Upper lobe of left lung (tissue), 6 donors: Measurements from ENCODE around the gene BRPF1. TPM values are rescaled to one million over a fixed set of nuclear protein-coding genes. Genes with fewer than 3 reads are reported as not detected.

Experiments
- ATAC-seq, 2 donors: fragments of 200-7000 bp; cut with Tn5 transposase; one replicate each; pipeline ENCODE4 v1.9.1; 2022; ENCODE audit warnings: mild to moderate bottlenecking in 2 of 2, moderate library complexity in 2 of 2; ENCODE audit not compliant: low FRiP score in 2 of 2
- DNase-seq, 2 donors: peaks; one replicate each; pipeline ENCODE4 v3.0.0-alpha.2; 2019 to 2020
- H3K27ac ChIP-seq, 4 donors: fragments of 200-600 bp; sonication (generic); one replicate each; pipeline ENCODE4 v1.5.1; 2016 to 2019
- H3K27me3 ChIP-seq, 4 donors: fragments of 200-600 bp; sonication (generic); one replicate each; pipeline ENCODE4 v1.5.1; 2017 to 2019
- H3K36me3 ChIP-seq, 4 donors: fragments of 200-600 bp; sonication (generic); one replicate each; pipeline ENCODE4 v1.5.1; 2016 to 2019
- H3K4me1 ChIP-seq, 4 donors: fragments of 200-600 bp; sonication (generic); one replicate each; pipeline ENCODE4 v1.5.1; 2018 to 2019
- H3K4me3 ChIP-seq, 4 donors: fragments of 200-600 bp; sonication (generic); one replicate each; pipeline ENCODE4 v1.5.1; 2017 to 2019; ENCODE audit warnings: mild to moderate bottlenecking in 2 of 4, moderate library complexity in 1 of 4
- H3K9me3 ChIP-seq, 4 donors: fragments of 200-600 bp; sonication (generic); one replicate each; pipeline ENCODE4 v1.5.1; 2018 to 2019
- EP300 ChIP-seq, 4 donors: sonication (generic); formaldehyde crosslinking; IDR thresholded peaks; one replicate each; pipeline ENCODE4 v1.5.1; 2017; ENCODE audit warnings: antibody characterized with exemption in 4 of 4, control low read depth in 2 of 4
- POLR2A ChIP-seq, 4 donors: fragments of 450-650 bp; IDR thresholded peaks; one replicate each; pipeline ENCODE4 v1.5.1; 2016 to 2017; ENCODE audit warnings: antibody characterized with exemption in 4 of 4, mild to moderate bottlenecking in 2 of 4
- POLR2AphosphoS5 ChIP-seq, 2 donors: sonication (generic); formaldehyde crosslinking; IDR thresholded peaks; one replicate each; pipeline ENCODE4 v1.5.1; 2017; ENCODE audit warnings: antibody characterized with exemption in 2 of 2
- WGBS, 2 donors: methylation state at CpG; one replicate each; pipeline ENCODE4 v1.1.5; 2017 to 2018; 5-methylcytosine and 5-hydroxymethylcytosine counted together
- total RNA-seq, 6 donors: library from RNA; depleted of rRNA in 4 of 6; stranded (reverse); fragments of >200 nt in 4 of 6; gene quantifications; one replicate each; pipeline versions ENCODE4 v1.1.0 to v1.2.1, GENCODE V29; 2016 to 2021
- TF ChIP-seq, protein P1 (sequence below), 6 experiments: fragments of 450-650 bp in 4 of 6; fragments of 200-600 bp in 2 of 6; sonication (generic) in 2 of 6; IDR thresholded peaks; one replicate each; pipeline ENCODE4 v1.5.1; 2016 to 2019; ENCODE audit warnings: antibody characterized with exemption in 6 of 6
- donor health status: DM: no; HTN: no; CAD: no; lungs with moderate emphysema.
- donor health status: DM: no; HTN: yes; CAD: no; lungs with severe emphysema.

Gene BRPF1
- total RNA-seq, 6 donors from 2014 or later = 18.8 to 44.0 (median 26.5) TPM

DNA sequence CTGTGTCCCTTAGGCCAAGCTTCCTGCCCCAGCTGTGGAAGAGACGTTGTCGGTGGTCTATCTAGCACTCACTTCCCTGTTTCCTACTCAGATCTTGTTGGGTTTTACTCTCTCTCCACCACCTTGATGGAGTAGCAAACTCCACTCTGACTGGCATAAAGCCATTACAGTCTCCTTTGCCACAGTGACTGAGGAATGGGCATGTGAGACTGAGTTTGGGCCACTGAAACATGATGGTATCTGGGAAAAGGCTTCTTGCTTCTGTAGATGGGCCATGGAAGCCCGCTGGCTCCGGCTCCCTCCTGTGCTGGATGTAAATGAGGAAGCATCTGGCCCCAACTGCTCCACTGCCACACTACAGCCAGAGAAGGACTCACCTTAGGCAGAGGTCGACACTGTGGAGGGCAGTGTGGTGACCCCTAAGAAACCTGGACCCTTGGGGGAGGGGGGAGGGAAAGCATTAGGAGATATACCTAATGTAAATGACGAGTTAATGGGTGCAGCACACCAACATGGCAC is 47.6 kb downstream of the BRPF1 start:
- H3K4me3 ChIP-seq = no peak overlapping the region
- ATAC-seq = no peak
- TF ChIP-seq, protein P1, sequence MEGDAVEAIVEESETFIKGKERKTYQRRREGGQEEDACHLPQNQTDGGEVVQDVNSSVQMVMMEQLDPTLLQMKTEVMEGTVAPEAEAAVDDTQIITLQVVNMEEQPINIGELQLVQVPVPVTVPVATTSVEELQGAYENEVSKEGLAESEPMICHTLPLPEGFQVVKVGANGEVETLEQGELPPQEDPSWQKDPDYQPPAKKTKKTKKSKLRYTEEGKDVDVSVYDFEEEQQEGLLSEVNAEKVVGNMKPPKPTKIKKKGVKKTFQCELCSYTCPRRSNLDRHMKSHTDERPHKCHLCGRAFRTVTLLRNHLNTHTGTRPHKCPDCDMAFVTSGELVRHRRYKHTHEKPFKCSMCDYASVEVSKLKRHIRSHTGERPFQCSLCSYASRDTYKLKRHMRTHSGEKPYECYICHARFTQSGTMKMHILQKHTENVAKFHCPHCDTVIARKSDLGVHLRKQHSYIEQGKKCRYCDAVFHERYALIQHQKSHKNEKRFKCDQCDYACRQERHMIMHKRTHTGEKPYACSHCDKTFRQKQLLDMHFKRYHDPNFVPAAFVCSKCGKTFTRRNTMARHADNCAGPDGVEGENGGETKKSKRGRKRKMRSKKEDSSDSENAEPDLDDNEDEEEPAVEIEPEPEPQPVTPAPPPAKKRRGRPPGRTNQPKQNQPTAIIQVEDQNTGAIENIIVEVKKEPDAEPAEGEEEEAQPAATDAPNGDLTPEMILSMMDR (IDR thresholded peaks at IDR 0.05) = no peak
- TF ChIP-seq EP300 (IDR thresholded peaks at IDR 0.05) = no peak
- no peak for TF ChIP-seq POLR2AphosphoS5 (IDR thresholded peaks at IDR 0.05)
- TF ChIP-seq POLR2A (IDR thresholded peaks at IDR 0.05) = no peak
- H3K27ac ChIP-seq = peak overlapping the region in 2 of 4 donors; percentile 51 to 70
- peaks cover 4 to 45% (median 28%) of the 10 kb centered on the region in 4 donors for H3K36me3 ChIP-seq
- 79 to 80% methylated on average over 6 of the region's 6 CpGs for WGBS, 2 donors
- H3K4me1 ChIP-seq = peaks cover 0 to 18% (median 6%) of the 10 kb centered on the region in 4 donors
- peak in 1 of 2 donors; percentile 46 for DNase-seq
- H3K9me3 ChIP-seq = no peaks in the 10 kb centered on the region
- no peaks in the 10 kb centered on the region for H3K27me3 ChIP-seq

DNA sequence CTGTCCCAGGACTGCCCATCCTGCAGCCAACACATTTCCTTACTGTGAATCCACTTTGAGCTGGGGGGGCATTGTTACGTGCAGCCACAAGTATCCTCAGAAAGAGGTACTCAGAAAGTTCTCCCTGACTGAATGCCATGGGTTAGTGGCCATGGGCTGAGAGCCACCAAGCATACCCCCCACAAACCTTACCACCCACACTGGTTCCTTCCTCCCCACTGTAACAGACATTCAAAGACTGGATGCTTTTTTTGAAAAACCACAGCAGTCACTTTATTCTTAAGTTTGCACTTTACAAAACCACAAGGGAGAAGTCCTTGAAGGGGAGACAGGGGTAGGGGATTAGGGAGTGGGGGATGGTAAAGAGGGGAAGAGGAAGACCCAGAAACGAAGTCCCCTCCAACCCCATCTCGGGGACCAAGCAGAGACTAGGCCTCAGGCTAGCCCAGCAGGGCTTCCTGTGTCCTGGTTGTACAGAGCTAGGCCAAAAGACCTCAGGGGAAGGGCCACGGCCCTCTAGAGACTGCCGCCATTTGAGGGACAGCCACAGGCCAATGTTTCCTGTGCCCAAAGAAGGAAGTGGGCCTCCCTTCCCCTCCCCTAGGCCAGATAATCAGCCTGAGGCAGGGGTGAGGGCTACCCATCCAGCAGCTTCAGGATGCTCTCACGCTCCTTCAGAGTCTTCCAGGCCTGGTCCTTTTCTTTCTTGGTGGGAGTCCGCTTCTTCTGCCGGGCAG is 48.4 kb downstream of the BRPF1 start:
- WGBS, 2 donors = 56 to 58% methylated on average over 7 to 8 of the region's 8 CpGs
- peaks cover 8 to 52% (median 33%) of the 10 kb centered on the region in 4 donors for H3K36me3 ChIP-seq
- H3K27ac ChIP-seq = peak overlapping the region; percentile 27 to 71 (median 60)
- no peak overlapping the region for H3K4me3 ChIP-seq
- DNase-seq (peak in 1 of 2 donors; percentile 37), ATAC-seq (peak; percentile 59 to 67)
- H3K27me3 ChIP-seq = no peaks in the 10 kb centered on the region
- TF ChIP-seq, protein P1 (IDR thresholded peaks at IDR 0.05) = no peak
- TF ChIP-seq POLR2AphosphoS5 (IDR thresholded peaks at IDR 0.05) = no peak
- no peak for TF ChIP-seq POLR2A (IDR thresholded peaks at IDR 0.05)
- H3K4me1 ChIP-seq = peaks cover 0 to 18% (median 6%) of the 10 kb centered on the region in 4 donors
- H3K9me3 ChIP-seq = no peaks in the 10 kb centered on the region

DNA sequence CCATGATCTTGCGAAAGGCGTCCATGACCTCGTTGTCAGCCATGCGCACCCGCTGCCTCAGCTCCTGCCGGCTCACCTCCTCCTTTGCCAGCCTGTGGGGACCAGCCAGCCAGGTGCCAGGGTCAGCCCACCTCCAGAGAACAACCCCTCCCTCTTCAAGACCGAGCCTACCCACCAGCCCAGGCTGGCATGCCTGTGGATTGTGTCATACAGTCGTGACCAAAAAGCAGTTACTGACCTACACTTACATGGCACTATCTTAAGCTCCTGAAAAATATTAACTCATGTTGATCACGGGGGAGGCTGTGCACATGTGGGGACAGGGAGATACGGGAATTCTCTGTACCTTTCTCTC is 48.9 kb downstream of the BRPF1 start:
- 76 to 81% methylated on average over 5 to 10 of the region's 10 CpGs for WGBS, 2 donors
- DNase-seq = no peak
- TF ChIP-seq POLR2A (IDR thresholded peaks at IDR 0.05) (no peak), EP300 (IDR thresholded peaks at IDR 0.05) (no peak), POLR2AphosphoS5 (IDR thresholded peaks at IDR 0.05) (no peak)
- TF ChIP-seq, protein P1 (IDR thresholded peaks at IDR 0.05) = no peak
- H3K4me1 ChIP-seq = peaks cover 0 to 18% (median 6%) of the 10 kb centered on the region in 4 donors
- H3K27me3 ChIP-seq = no peaks in the 10 kb centered on the region
- H3K27ac ChIP-seq = peak overlapping the region; percentile 27 to 71 (median 60)
- H3K36me3 ChIP-seq = peaks cover 12 to 58% (median 36%) of the 10 kb centered on the region in 4 donors
- ATAC-seq = peak; percentile 2 to 24
- H3K9me3 ChIP-seq = no peaks in the 10 kb centered on the region
- no peak overlapping the region for H3K4me3 ChIP-seq

DNA sequence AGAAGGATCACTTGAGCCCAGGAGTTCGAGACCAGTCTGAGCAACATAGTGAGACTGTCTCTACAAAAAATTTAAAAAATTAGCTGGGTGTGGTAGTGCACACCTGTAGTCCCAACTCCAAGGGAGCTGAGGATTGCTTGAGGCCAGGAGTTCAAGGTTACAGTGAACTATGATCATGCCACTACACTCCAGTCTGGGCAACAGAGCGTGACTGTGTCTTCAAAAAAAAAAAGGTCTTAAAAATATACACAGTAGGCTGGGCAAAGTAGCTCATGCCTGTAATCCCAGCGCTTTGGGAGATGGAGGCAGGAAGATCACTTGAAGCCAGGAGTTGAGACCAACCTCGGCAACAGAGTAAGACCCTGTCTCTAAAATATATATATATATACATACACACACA is 49.4 kb downstream of the BRPF1 start:
- ATAC-seq (no peak), DNase-seq (no peak)
- Histone ChIP-seq H3K36me3 (peaks cover 12 to 62% (median 38%) of the 10 kb centered on the region in 4 donors), H3K4me3 (no peak overlapping the region), H3K27me3 (no peaks in the 10 kb centered on the region), H3K4me1 (peaks cover 0 to 18% (median 6%) of the 10 kb centered on the region in 4 donors), H3K27ac (peak overlapping the region in 2 of 4 donors; percentile 51 to 70), H3K9me3 (no peaks in the 10 kb centered on the region)
- no peak for TF ChIP-seq POLR2A (IDR thresholded peaks at IDR 0.05)
- TF ChIP-seq POLR2AphosphoS5 (IDR thresholded peaks at IDR 0.05) = no peak
- TF ChIP-seq EP300 (IDR thresholded peaks at IDR 0.05) = no peak
- TF ChIP-seq, protein P1 (IDR thresholded peaks at IDR 0.05) = no peak
- WGBS, 2 donors = 82 to 97% methylated on average over 4 of the region's 4 CpGs
